C1 segment of cervical spinal cord (tissue), 14 donors: Measurements from ENCODE around the gene PDLIM4.

Experiments
- DNase-seq, 14 donors: peaks; one replicate each; lab custom pipeline; 2025; lab: John Stamatoyannopoulos, UW

The PDLIM4 gene

GRCh38 chr5:132303589-132303988, 46.1 kb downstream of the PDLIM4 start:
- DNase-seq = no peak

- no peak for DNase-seq
Measured at GRCh38 chr5:132305420-132305819, 47.9 kb downstream of the PDLIM4 start.

- DNase-seq = no peak
Measured at GRCh38 chr5:132308701-132309100, 51.2 kb downstream of the PDLIM4 start.

- DNase-seq = no peak
Measured at GRCh38 chr5:132309679-132310078, 52.2 kb downstream of the PDLIM4 start.

- peak in 5 of 14 donors; percentile 27 to 44 (median 29) for DNase-seq
Measured at GRCh38 chr5:132310141-132310834, 52.8 kb downstream of the PDLIM4 start.

- no peak for DNase-seq
Measured at GRCh38 chr5:132313366-132313765, 55.9 kb downstream of the PDLIM4 start.

- no peak for DNase-seq
Measured at GRCh38 chr5:132313961-132314432, 56.5 kb downstream of the PDLIM4 start.

- DNase-seq = no peak
Measured at GRCh38 chr5:132315529-132316067, 58.1 kb downstream of the PDLIM4 start.

GRCh38 chr5:132319975-132320374, 62.5 kb downstream of the PDLIM4 start:
- no peak for DNase-seq

GRCh38 chr5:132321109-132321721, 63.7 kb downstream of the PDLIM4 start:
- peak in 1 of 14 donors; percentile 65 for DNase-seq

- no peak for DNase-seq
Measured at GRCh38 chr5:132322266-132322665, 64.8 kb downstream of the PDLIM4 start.
